OCI-LY1 (cell line): ENCODE data around the gene SLC4A7.
"Not testable (repeated sequence)": the region's sequence is repeated elsewhere in the genome, so short reads cannot be mapped to it uniquely, and the experiment has no call there.

ENCODE experiments used
- EZH2 ChIP-seq: fragments of 200-600 bp; sonication (generic), shearing (Covaris generic); IDR thresholded peaks from 2 replicates; pipeline ENCODE4 v1.8.0; 2017; ENCODE audit warnings: borderline replicate concordance, mixed run types, mild to moderate bottlenecking, antibody characterized with exemption, low read length, moderate library complexity, mixed read lengths
- TF ChIP-seq, protein P1 (sequence below): fragments of 200-600 bp; sonication (generic), shearing (Covaris generic); IDR thresholded peaks from 2 replicates; pipeline ENCODE4 v1.5.1; 2017; ENCODE audit warnings: mild to moderate bottlenecking, antibody characterized with exemption, low read length, moderate library complexity, mixed read lengths

DNA sequence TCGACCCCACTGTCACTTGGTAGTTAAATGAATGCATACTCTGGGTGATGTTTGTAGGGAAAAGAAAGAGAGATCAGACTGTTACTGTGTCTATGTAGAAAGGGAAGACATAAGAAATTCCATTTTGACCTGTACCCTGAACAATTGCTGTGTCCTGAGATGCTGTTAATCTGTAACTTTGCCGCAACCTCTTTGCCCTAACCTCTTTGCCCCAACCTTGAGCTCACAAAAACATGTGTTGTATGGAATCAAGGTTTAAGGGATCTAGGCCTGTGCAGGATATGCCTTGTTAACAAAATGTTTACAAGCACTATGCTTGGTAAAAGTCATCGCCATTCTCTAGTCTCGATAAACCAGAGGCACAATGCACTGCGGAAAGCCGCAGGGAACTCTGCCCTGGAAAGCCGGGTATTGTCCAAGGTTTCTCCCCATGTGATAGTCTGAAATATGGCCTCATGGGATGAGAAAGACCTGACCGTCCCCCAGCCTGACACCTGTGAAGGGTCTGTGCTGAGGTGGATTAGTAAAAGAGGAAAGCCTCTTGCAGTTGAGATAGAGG is 47.1 kb upstream of the SLC4A7 start:
- TF ChIP-seq, protein P1, sequence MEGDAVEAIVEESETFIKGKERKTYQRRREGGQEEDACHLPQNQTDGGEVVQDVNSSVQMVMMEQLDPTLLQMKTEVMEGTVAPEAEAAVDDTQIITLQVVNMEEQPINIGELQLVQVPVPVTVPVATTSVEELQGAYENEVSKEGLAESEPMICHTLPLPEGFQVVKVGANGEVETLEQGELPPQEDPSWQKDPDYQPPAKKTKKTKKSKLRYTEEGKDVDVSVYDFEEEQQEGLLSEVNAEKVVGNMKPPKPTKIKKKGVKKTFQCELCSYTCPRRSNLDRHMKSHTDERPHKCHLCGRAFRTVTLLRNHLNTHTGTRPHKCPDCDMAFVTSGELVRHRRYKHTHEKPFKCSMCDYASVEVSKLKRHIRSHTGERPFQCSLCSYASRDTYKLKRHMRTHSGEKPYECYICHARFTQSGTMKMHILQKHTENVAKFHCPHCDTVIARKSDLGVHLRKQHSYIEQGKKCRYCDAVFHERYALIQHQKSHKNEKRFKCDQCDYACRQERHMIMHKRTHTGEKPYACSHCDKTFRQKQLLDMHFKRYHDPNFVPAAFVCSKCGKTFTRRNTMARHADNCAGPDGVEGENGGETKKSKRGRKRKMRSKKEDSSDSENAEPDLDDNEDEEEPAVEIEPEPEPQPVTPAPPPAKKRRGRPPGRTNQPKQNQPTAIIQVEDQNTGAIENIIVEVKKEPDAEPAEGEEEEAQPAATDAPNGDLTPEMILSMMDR = not testable (repeated sequence)
- not testable (repeated sequence) for TF ChIP-seq EZH2
